NCI-H187 treated with DMSO at 0.1 percent for 48 hours (cell line): Measurements from ENCODE around the gene PARD3B.

ENCODE experiments used
- DNase-seq: peaks from one replicate; lab custom pipeline; 2025; lab: John Stamatoyannopoulos, UW

Gene PARD3B

GRCh38 chr2:204896146-204896545 lies 350.9 kb downstream of the PARD3B start:
- no peak for DNase-seq

GRCh38 chr2:204897561-204897960 lies 352.3 kb downstream of the PARD3B start:
- DNase-seq, result no peak

- no peak for DNase-seq
Observed at GRCh38 chr2:204898928-204899640, 353.8 kb downstream of the PARD3B start.

DNA sequence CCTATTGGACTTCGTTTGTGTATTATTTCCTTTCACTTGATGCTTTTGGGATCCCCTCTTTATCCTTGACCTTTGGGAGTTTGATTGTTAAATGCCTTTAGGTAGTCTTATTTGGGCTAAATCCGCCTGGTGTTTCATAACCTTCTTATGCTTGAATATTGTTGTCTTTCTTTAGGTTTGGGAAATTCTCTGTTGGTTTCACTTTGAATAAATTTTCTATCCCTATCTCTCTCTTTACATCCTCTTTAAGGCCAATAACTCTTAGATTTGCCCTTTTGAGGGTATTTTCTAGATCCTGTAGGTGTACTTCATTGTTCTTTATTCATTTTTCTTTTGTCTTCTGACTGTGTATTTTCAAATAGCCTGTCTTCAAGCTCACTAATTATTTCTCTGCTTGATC lies 354.7 kb downstream of the PARD3B start:
- DNase-seq, result no peak

DNA sequence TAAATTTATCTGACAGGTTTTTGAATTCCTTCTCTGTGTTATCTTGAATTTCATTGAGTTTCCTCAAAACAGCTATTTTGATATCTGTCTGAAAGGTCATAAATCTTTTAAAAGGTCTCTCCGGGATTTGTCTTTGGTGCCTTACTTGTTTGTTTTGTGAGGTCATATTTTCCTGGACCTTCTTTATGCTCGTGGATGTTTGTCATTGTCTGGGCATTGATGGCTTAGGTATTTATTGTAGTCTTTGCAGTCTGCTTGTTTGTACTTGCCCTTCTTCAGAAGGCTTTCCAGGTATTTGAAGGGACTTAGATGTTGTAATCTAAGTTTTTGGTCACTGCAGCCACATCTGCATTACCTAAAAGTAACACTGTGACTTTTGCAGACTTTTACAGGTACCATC lies 355.2 kb downstream of the PARD3B start:
- no peak for DNase-seq

DNA sequence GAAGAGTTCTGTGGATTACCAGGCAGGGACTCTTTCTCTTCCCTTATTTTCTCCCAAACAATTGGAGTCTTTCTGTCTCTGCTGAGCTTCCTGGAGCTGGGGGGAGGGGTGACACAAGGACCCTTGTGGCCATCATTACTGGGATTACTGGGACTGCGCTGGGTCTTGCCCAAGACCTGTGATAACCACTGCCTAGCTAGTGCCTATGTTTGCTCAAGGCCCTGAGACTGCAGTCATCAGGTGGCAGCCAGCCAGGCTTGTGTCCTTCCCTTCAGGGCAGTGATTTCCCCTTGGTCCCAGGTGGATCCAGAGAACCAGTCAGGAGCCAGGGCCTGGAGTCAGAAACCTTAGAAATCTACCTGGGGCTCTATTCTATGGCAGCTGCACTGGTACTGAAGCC lies 355.6 kb downstream of the PARD3B start:
- DNase-seq, result no peak

GRCh38 chr2:204901591-204901990 lies 356.3 kb downstream of the PARD3B start:
- no peak for DNase-seq

DNA sequence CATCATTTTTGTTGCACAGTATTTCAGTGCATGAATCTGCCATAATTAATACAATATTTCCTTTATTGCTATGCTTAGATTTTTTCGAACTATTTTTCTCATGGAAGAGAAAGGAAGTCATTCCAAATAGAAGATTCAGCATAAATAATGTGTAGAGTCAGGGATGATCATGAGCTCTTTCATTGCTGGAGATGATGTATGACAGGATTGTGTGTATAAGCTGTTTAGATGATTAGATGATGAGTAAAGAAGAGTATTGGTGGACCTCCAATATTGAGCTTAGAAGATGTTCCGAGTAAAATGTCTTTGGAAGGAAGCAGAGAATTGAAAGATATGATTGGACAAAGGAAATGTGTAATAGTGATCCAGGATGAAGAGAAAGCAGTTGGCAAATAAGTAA lies 364.5 kb downstream of the PARD3B start:
- no peak for DNase-seq

- no peak for DNase-seq
Observed at GRCh38 chr2:204913312-204913711, 368.0 kb downstream of the PARD3B start.

- no peak for DNase-seq
Observed at GRCh38 chr2:204913854-204914464, 368.7 kb downstream of the PARD3B start.

GRCh38 chr2:204914708-204915107 lies 369.4 kb downstream of the PARD3B start:
- DNase-seq, result no peak

- DNase-seq, result no peak
Observed at GRCh38 chr2:204917089-204917701, 371.9 kb downstream of the PARD3B start.

DNA sequence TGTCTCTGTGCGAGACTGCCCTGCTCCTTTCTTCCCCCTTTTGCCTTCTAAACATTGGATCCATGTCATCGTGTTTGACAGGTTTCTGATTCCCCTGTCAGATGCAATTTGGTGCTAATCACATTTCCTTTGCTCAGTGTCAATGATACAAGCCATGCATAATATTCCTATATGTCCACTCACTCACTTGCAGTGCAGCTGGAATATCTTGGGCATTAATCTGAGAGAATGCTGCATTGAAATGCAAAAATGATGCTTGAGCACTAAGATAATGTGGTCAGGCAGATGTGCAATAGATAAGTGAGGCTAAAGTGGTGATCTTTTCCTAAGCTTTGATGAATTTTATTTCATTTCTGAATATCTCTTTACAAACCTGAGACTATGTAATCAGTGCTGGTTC lies 375.5 kb downstream of the PARD3B start:
- DNase-seq, result no peak

GRCh38 chr2:204923957-204924356 lies 378.7 kb downstream of the PARD3B start:
- DNase-seq, result no peak

- DNase-seq, result no peak
Observed at GRCh38 chr2:204931562-204931961, 386.3 kb downstream of the PARD3B start.

- no peak for DNase-seq
Observed at GRCh38 chr2:204933735-204934374, 388.6 kb downstream of the PARD3B start.

GRCh38 chr2:204944927-204945326 lies 399.7 kb downstream of the PARD3B start:
- no peak for DNase-seq

DNA sequence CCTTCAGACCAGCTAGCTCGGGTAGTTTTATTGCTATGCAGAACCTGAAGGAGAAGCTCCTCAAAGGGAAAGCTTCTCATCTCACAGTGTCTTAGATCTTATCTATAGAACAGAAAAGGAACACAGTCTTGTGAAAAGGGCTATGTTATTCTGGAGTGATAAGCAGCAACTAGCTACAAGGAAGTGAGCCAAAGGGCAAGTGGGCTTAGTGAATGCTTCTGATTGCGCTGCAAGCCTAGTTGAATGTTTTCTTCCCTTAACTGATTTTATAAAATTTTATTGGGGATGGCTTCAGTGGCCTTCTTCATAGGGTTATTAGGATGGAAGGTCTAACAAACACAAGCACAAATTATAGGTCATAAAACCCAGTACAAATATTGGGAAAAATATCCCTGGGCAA lies 400.1 kb downstream of the PARD3B start:
- no peak for DNase-seq

DNA sequence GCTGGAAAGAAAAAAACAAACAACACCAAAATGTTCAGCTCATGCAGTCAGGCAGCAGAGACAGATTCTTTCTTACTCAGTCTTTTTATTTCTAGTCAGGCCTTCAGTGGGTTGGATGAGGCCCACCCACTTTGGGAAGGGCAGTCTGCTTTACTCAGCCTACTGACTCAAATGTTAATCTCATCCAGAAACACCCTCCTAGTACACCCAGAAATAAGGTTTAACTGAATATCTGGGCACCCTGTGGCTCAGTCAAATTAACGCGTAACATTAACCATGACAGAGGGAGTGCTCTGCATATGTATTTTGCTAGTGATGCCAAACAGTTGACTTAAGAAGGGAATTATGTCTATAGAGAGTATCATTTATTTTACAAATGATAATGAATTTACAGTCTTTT lies 401.6 kb downstream of the PARD3B start:
- DNase-seq, result no peak

GRCh38 chr2:204947405-204947804 lies 402.1 kb downstream of the PARD3B start:
- DNase-seq, result no peak

- no peak for DNase-seq
Observed at GRCh38 chr2:204948024-204948763, 402.9 kb downstream of the PARD3B start.

- DNase-seq, result no peak
Observed at GRCh38 chr2:204948822-204949221, 403.5 kb downstream of the PARD3B start.
